ENCODE data around the gene DYNLRB2. TPM values are rescaled to one million over a fixed set of nuclear protein-coding genes. Genes with fewer than 3 reads are reported as not detected.
A peak's percentile ranks its signal among the peaks of the same experiment; 100 is the strongest.

Gene DYNLRB2
- total and polyA plus RNA-seq, 9 of the 15 experiments (the other 6 are each of a cell fraction or from before 2014, with no cell fraction given) = not detected

- TF ChIP-seq ZFP36 (IDR thresholded peaks at IDR 0.05; ENCODE audit: low read depth, low read length, partially characterized antibody) (peak; percentile 10), ZNF696 (CRISPR knock-in tag; conservative IDR thresholded peaks at IDR 0.05) (no peak), U2AF2 (optimal IDR thresholded peaks at IDR 0.05; ENCODE audit: low read depth, low read length) (no peak), SIX5 (IDR thresholded peaks at IDR 0.05; ENCODE audit: borderline replicate concordance in 1 of 2, insufficient read depth in 1 of 2, low read depth in 1 of 2, low read length in 2 of 2) (no peak), CHD2 (IDR thresholded peaks at IDR 0.05; ENCODE audit: low read depth, low read length) (no peak), CREM (IDR thresholded peaks at IDR 0.05; ENCODE audit: low read depth) (peak; percentile 51), YY1 (IDR thresholded peaks at IDR 0.05; ENCODE audit: borderline replicate concordance in 1 of 3, control insufficient read depth in 1 of 3, extremely low read depth in 1 of 3, insufficient read depth in 3 of 3, insufficient read length in 1 of 3, insufficient replicate concordance in 2 of 3, low read depth in 1 of 3, low read length in 2 of 3) (no peak), ZNF347 (CRISPR knock-in tag; IDR thresholded peaks at IDR 0.05; ENCODE audit: low read depth) (no peak), SETDB1 (IDR thresholded peaks at IDR 0.05; ENCODE audit: low read length) (no peak), PKNOX1 (IDR thresholded peaks at IDR 0.05) (no peak), SMAD3 (CRISPR knock-in tag; conservative IDR thresholded peaks at IDR 0.05) (no peak), SFPQ (IDR thresholded peaks at IDR 0.05; ENCODE audit: low read depth, low read length) (no peak), ZKSCAN8 (CRISPR knock-in tag; IDR thresholded peaks at IDR 0.05) (peak; percentile 19; the same call in 1 of the 2 replicates), MBD1 (CRISPR knock-in tag; IDR thresholded peaks at IDR 0.05) (no peak), CAMTA2 (CRISPR knock-in tag; conservative IDR thresholded peaks at IDR 0.05) (no peak), NR0B1 (IDR thresholded peaks at IDR 0.05; ENCODE audit: partially characterized antibody) (no peak), ZFP1 (CRISPR knock-in tag; IDR thresholded peaks at IDR 0.05) (no peak), DNMT1 (IDR thresholded peaks at IDR 0.05) (no peak)
These were observed at the start of gene DYNLRB2 (continued) for GRCh38 chr16:80540516-80541305.
